ENCODE data around the gene KRTAP10-6. TPM values are rescaled to one million over a fixed set of nuclear protein-coding genes. Genes with fewer than 3 reads are reported as not detected.

Gene KRTAP10-6
- total RNA-seq, 1 experiment from 2014 or later: not detected

GRCh38 chr21:44571844-44572782 lies 20.2 kb downstream of the KRTAP10-6 start:
- H3K27ac ChIP-seq (ENCODE audit: low read length): no peak overlapping the region
- H3K4me2 ChIP-seq (ENCODE audit: low read length): no peak overlapping the region
- CTCF ChIA-PET: no interaction called here
- H3K9ac ChIP-seq (ENCODE audit: low read length): no peak overlapping the region
- DNase-seq (no peak), ATAC-seq (no peak)
- POLR2A ChIA-PET (ENCODE audit: unreplicated experiment): no interaction called here
- intact Hi-C loops (cut with micrococcal nuclease): no loop called here
- H3K9me3 ChIP-seq (ENCODE audit: low read length): peaks cover 5% of the 10 kb centered on the region; the same call in 1 of the 2 replicates
- H3F3A ChIP-seq (ENCODE audit: low read length, unreplicated experiment): no peaks in the 10 kb centered on the region
- H3K4me3 ChIP-seq (ENCODE audit: low read length): no peak overlapping the region
- H3K27me3 ChIP-seq (ENCODE audit: low read length): no peaks in the 10 kb centered on the region
- TF ChIP-seq CTCF (conservative IDR thresholded peaks at IDR 0.05; ENCODE audit: low read depth, low read length): no peak
- no peak for TF ChIP-seq EZH2phosphoT487 (IDR thresholded peaks at IDR 0.05; ENCODE audit: borderline replicate concordance, low read length)
- no peak for TF ChIP-seq EZH2 (IDR thresholded peaks at IDR 0.05; ENCODE audit: low read length, unreplicated experiment)
- H3K79me2 ChIP-seq (ENCODE audit: low read length): no peaks in the 10 kb centered on the region
- H4K20me1 ChIP-seq (ENCODE audit: low read length): no peaks in the 10 kb centered on the region
- H2AFZ ChIP-seq (ENCODE audit: low read length): no peak overlapping the region
- BruUV-seq (replicated peaks): no TSS peak
- H3K4me1 ChIP-seq (ENCODE audit: insufficient read depth, low read length): peaks cover 6% of the 10 kb centered on the region
- no peaks in the 10 kb centered on the region for H3K9me2 ChIP-seq (replicated peaks; ENCODE audit: low read length)
- H3K36me3 ChIP-seq (ENCODE audit: low read depth, low read length): no peaks in the 10 kb centered on the region

GRCh38 chr21:44571296-44571695 lies 21.0 kb downstream of the KRTAP10-6 start:
- H3K79me2 ChIP-seq (ENCODE audit: low read length): no peaks in the 10 kb centered on the region
- no peaks in the 10 kb centered on the region for H3F3A ChIP-seq (ENCODE audit: low read length, unreplicated experiment)
- no peak overlapping the region for H3K9ac ChIP-seq (ENCODE audit: low read length)
- H3K4me1 ChIP-seq (ENCODE audit: insufficient read depth, low read length): peaks cover 6% of the 10 kb centered on the region
- ChIA-PET POLR2A (ENCODE audit: unreplicated experiment) (no interaction called here), CTCF (no interaction called here)
- H3K4me2 ChIP-seq (ENCODE audit: low read length): no peak overlapping the region
- H3K9me2 ChIP-seq (replicated peaks; ENCODE audit: low read length): no peaks in the 10 kb centered on the region
- H3K36me3 ChIP-seq (ENCODE audit: low read depth, low read length): no peaks in the 10 kb centered on the region
- H3K27ac ChIP-seq (ENCODE audit: low read length): no peak overlapping the region
- no peak for DNase-seq
- no TSS peak for BruUV-seq (replicated peaks)
- intact Hi-C loops (cut with micrococcal nuclease): no loop called here
- TF ChIP-seq CTCF (conservative IDR thresholded peaks at IDR 0.05; ENCODE audit: low read depth, low read length) (no peak), EZH2 (IDR thresholded peaks at IDR 0.05; ENCODE audit: low read length, unreplicated experiment) (no peak), EZH2phosphoT487 (IDR thresholded peaks at IDR 0.05; ENCODE audit: borderline replicate concordance, low read length) (no peak)
- H4K20me1 ChIP-seq (ENCODE audit: low read length): no peaks in the 10 kb centered on the region
- no peaks in the 10 kb centered on the region for H3K27me3 ChIP-seq (ENCODE audit: low read length)
- no peak overlapping the region for H3K4me3 ChIP-seq (ENCODE audit: low read length)
- H2AFZ ChIP-seq (ENCODE audit: low read length): no peak overlapping the region
- H3K9me3 ChIP-seq (ENCODE audit: low read length): peaks cover 5% of the 10 kb centered on the region; the same call in 1 of the 2 replicates
- no peak for ATAC-seq

Measured in PC-3 (cell line).